ENCODE data around the gene GRIA1.

DNA sequence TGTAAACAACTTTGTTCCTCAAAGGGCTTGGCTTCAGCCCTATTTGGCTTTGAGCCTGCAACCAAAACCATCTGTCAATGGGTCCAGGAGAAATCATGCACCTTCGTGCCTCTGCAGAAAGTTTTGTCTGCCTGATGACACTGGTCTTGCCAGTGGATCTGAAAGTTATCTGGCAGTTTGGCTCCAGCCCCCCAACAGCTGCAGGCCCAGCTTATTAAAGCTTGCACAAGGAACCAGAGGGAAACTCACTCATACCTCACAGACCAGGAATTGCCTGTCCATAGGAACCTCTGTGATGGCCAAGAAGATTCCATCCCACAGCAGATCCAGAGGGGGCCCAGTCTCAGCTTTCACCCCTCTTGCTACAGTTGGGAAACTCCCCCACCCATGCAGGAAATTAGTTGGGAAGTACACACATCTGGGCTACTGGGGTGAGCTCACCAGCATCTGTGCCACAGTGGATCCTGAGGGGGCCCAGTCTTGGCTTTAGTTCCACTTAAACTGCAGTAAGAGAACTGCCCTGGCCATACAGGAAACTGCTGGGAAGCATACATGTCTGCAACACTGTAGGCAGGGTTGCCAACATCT lies 265.5 kb downstream of the GRIA1 start:
- TF ChIP-seq, protein P1, sequence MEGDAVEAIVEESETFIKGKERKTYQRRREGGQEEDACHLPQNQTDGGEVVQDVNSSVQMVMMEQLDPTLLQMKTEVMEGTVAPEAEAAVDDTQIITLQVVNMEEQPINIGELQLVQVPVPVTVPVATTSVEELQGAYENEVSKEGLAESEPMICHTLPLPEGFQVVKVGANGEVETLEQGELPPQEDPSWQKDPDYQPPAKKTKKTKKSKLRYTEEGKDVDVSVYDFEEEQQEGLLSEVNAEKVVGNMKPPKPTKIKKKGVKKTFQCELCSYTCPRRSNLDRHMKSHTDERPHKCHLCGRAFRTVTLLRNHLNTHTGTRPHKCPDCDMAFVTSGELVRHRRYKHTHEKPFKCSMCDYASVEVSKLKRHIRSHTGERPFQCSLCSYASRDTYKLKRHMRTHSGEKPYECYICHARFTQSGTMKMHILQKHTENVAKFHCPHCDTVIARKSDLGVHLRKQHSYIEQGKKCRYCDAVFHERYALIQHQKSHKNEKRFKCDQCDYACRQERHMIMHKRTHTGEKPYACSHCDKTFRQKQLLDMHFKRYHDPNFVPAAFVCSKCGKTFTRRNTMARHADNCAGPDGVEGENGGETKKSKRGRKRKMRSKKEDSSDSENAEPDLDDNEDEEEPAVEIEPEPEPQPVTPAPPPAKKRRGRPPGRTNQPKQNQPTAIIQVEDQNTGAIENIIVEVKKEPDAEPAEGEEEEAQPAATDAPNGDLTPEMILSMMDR (IDR thresholded peaks at IDR 0.05; ENCODE audit: low read depth, low read length) = no peak
- no peak for TF ChIP-seq EZH2phosphoT487 (IDR thresholded peaks at IDR 0.05; ENCODE audit: low read depth)
